Esophagus squamous epithelium (tissue), 5 donors: ENCODE data around the gene RHO. TPM values are rescaled to one million over a fixed set of nuclear protein-coding genes. Genes with fewer than 3 reads are reported as not detected.

ENCODE experiments used
- DNase-seq: peaks from one replicate; lab custom pipeline; 2025; lab: John Stamatoyannopoulos, UW
- H3K27ac ChIP-seq, 4 donors: fragments of 200-600 bp; sonication (generic); one replicate each; pipeline ENCODE4 v1.5.1; 2016 to 2019; ENCODE audit warnings: mild to moderate bottlenecking in 1 of 4
- H3K27me3 ChIP-seq, 4 donors: fragments of 200-600 bp; sonication (generic); 1 replicate in 3 of 4; 2 replicates in 1 of 4; pipeline versions ENCODE4 v1.5.1 to v1.6.0; 2017 to 2021; ENCODE audit warnings: antibody characterized with exemption in 1 of 4
- H3K36me3 ChIP-seq, 3 donors: fragments of 200-600 bp; sonication (generic); one replicate each; pipeline ENCODE4 v1.5.1; 2016 to 2019
- H3K4me1 ChIP-seq, 3 donors: fragments of 200-600 bp; sonication (generic); one replicate each; pipeline ENCODE4 v1.5.1; 2017 to 2019
- H3K4me3 ChIP-seq, 4 donors: fragments of 200-600 bp; sonication (generic); 1 replicate in 3 of 4; 2 replicates in 1 of 4; pipeline ENCODE4 v1.5.1; 2016 to 2019; ENCODE audit warnings: mild to moderate bottlenecking in 2 of 4, moderate library complexity in 1 of 4
- H3K9me3 ChIP-seq, 3 donors: fragments of 200-600 bp; sonication (generic); one replicate each; pipeline ENCODE4 v1.5.1; 2016 to 2019
- POLR2A ChIP-seq, 4 donors: fragments of 450-650 bp; IDR thresholded peaks; one replicate each; pipeline ENCODE4 v1.6.1; 2017; ENCODE audit warnings: antibody characterized with exemption in 4 of 4, mild to moderate bottlenecking in 4 of 4, moderate library complexity in 3 of 4
- WGBS, 2 donors: methylation state at CpG; one replicate each; pipeline ENCODE4 v1.1.5; 2018; 5-methylcytosine and 5-hydroxymethylcytosine counted together
- intact Hi-C: fragments of 100-400 bp; cut with DNase I; formaldehyde crosslinking; loops from one replicate; pipeline ENCODE4 v1.15.0; 2022
- total RNA-seq, 4 donors: library from RNA; depleted of rRNA; stranded (reverse); fragments of >200 nt; gene quantifications; one replicate each; pipeline ENCODE4 v1.1.0, GENCODE V29; 2016
- TF ChIP-seq, protein P1 (sequence below), 6 experiments: fragments of 450-650 bp in 4 of 6; fragments of 200-600 bp in 2 of 6; sonication (generic) in 2 of 6; IDR thresholded peaks; one replicate each; pipeline ENCODE4 v1.5.1; 2016 to 2019; ENCODE audit warnings: antibody characterized with exemption in 6 of 6, mild to moderate bottlenecking in 4 of 6, moderate library complexity in 4 of 6
- donor health status: DM: yes; HTN: yes; CAD: no.

The RHO gene
- total RNA-seq, 4 donors from 2014 or later = not detected

DNA sequence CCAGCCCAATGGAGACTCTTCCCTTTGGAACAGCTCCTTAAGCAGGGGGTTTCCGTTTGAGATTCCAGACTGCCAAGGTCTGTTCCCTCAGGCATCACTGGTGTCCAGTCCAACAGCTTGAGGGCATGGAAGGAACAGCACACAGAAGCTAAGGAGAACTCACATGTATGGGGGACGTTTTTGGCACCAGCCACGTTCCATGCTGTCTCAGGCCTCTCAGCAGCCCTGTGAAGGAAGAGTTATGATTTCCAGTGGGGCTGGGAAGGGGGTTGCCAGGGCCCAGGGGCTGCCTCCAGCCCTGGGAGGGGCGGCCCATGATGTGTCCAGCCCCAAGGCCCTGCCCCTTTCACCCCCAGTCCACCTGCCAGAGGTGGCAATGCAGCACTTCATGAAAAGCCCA is 7.5 kb upstream of the RHO start:
- WGBS, 2 donors = 60 to 80% methylated on average over 1 of the region's 4 CpGs
- Histone ChIP-seq H3K4me3 (no peak overlapping the region), H3K27ac (no peak overlapping the region), H3K36me3 (peaks cover 0 to 36% (median 0%) of the 10 kb centered on the region in 3 donors), H3K4me1 (no peaks in the 10 kb centered on the region), H3K27me3 (no peaks in the 10 kb centered on the region), H3K9me3 (no peaks in the 10 kb centered on the region)
- intact Hi-C loops = no loop called here
- DNase-seq = no peak
- TF ChIP-seq, protein P1, sequence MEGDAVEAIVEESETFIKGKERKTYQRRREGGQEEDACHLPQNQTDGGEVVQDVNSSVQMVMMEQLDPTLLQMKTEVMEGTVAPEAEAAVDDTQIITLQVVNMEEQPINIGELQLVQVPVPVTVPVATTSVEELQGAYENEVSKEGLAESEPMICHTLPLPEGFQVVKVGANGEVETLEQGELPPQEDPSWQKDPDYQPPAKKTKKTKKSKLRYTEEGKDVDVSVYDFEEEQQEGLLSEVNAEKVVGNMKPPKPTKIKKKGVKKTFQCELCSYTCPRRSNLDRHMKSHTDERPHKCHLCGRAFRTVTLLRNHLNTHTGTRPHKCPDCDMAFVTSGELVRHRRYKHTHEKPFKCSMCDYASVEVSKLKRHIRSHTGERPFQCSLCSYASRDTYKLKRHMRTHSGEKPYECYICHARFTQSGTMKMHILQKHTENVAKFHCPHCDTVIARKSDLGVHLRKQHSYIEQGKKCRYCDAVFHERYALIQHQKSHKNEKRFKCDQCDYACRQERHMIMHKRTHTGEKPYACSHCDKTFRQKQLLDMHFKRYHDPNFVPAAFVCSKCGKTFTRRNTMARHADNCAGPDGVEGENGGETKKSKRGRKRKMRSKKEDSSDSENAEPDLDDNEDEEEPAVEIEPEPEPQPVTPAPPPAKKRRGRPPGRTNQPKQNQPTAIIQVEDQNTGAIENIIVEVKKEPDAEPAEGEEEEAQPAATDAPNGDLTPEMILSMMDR (IDR thresholded peaks at IDR 0.05) = no peak
- no peak for TF ChIP-seq POLR2A (IDR thresholded peaks at IDR 0.05)

DNA sequence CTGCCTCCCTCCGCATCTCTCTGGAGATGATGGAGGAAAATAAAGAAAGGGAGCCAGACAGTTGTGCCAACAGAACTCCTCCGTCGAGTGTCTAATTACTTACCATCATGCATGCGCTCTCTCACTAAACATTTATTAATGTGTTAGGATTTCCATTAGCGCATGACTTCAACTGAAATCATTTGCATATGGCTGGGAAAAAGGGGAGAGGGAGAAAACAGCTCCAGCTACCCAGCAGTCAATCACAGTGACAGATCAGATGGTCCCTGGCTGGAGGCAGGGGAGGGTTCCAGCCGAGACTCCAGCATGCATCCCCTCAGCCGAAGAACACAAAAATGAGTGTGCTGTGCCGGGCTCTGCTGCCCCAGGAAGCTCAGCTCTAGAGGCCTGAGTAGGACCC is 6.8 kb upstream of the RHO start:
- DNase-seq = no peak
- Histone ChIP-seq H3K9me3 (no peaks in the 10 kb centered on the region), H3K27ac (no peak overlapping the region), H3K4me1 (no peaks in the 10 kb centered on the region), H3K27me3 (no peaks in the 10 kb centered on the region), H3K4me3 (no peak overlapping the region), H3K36me3 (peaks cover 0 to 31% (median 0%) of the 10 kb centered on the region in 3 donors)
- TF ChIP-seq POLR2A (IDR thresholded peaks at IDR 0.05) = no peak
- TF ChIP-seq, protein P1 (IDR thresholded peaks at IDR 0.05) = no peak
- intact Hi-C loops = no loop called here
- 73 to 82% methylated on average over 7 of the region's 8 CpGs for WGBS, 2 donors

- H3K4me1 ChIP-seq = no peaks in the 10 kb centered on the region
- 70 to 77% methylated on average over 2 to 3 of the region's 5 CpGs for WGBS, 2 donors
- TF ChIP-seq, protein P1 (IDR thresholded peaks at IDR 0.05) = no peak
- TF ChIP-seq POLR2A (IDR thresholded peaks at IDR 0.05) = no peak
- no peak for DNase-seq
- peaks cover 0 to 21% (median 0%) of the 10 kb centered on the region in 3 donors for H3K36me3 ChIP-seq
- no peaks in the 10 kb centered on the region for H3K27me3 ChIP-seq
- no peaks in the 10 kb centered on the region for H3K9me3 ChIP-seq
- no peak overlapping the region for H3K4me3 ChIP-seq
- intact Hi-C loops = no loop called here
- H3K27ac ChIP-seq = no peak overlapping the region
These were observed 5.5 kb upstream of the RHO start for GRCh38 chr3:129522953-129523352.

DNA sequence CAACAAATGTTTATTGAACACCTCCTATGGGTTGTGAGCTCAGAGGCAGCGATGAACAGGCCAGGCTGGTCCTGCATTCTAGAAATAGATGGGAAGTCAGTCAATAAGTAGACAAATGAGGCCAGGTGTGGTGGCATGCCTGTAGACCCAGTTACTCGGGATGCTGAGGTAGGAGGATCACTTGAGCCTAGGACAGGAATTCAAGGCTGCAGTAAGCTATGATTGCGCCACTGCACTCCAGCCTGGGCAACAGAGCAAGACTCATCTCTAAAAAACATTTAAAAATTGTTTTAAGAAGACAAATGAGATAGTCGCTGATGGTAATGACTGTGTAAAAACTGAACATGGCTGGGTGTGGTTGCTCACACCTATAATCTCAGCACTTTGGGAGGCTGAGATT is 4.4 kb upstream of the RHO start:
- intact Hi-C loops = no loop called here
- 79 to 83% methylated on average over 3 of the region's 4 CpGs for WGBS, 2 donors
- DNase-seq = no peak

GRCh38 chr3:129525341-129525968 is 3.0 kb upstream of the RHO start:
- Histone ChIP-seq H3K36me3 (no peaks in the 10 kb centered on the region), H3K9me3 (no peaks in the 10 kb centered on the region), H3K4me1 (peaks cover 0 to 6% (median 0%) of the 10 kb centered on the region in 3 donors), H3K27me3 (no peaks in the 10 kb centered on the region), H3K4me3 (no peak overlapping the region), H3K27ac (no peak overlapping the region)
- intact Hi-C loops = no loop called here
- TF ChIP-seq, protein P1 (IDR thresholded peaks at IDR 0.05) = no peak
- no peak for TF ChIP-seq POLR2A (IDR thresholded peaks at IDR 0.05)
- 68 to 69% methylated on average over 7 to 8 of the region's 8 CpGs for WGBS, 2 donors
- no peak for DNase-seq

More for the DNA sequence above, 4.4 kb upstream of the RHO start:
- no peaks in the 10 kb centered on the region for H3K4me1 ChIP-seq
- H3K9me3 ChIP-seq = no peaks in the 10 kb centered on the region
- H3K27ac ChIP-seq = no peak overlapping the region
- no peak for TF ChIP-seq POLR2A (IDR thresholded peaks at IDR 0.05)
- TF ChIP-seq, protein P1 (IDR thresholded peaks at IDR 0.05) = no peak
- H3K4me3 ChIP-seq = no peak overlapping the region
- no peaks in the 10 kb centered on the region for H3K27me3 ChIP-seq
- peaks cover 0 to 9% (median 0%) of the 10 kb centered on the region in 3 donors for H3K36me3 ChIP-seq
